DMS114 treated with DMSO at 0.1 percent for 48 hours (cell line): ENCODE measurements around the gene RGMB.

ENCODE experiments used
- DNase-seq: peaks from one replicate; lab custom pipeline; 2025; ENCODE audit not compliant: unreplicated experiment; lab: John Stamatoyannopoulos, UW

RGMB gene

GRCh38 chr5:98816582-98817222, 43.2 kb downstream of the RGMB start:
- DNase-seq: no peak

- DNase-seq: no peak
Observed at GRCh38 chr5:98825582-98826375, 52.3 kb downstream of the RGMB start.

GRCh38 chr5:98827161-98827560, 53.7 kb downstream of the RGMB start:
- DNase-seq: peak; percentile 23

- no peak for DNase-seq
Observed at GRCh38 chr5:98827588-98828284, 54.3 kb downstream of the RGMB start.

- no peak for DNase-seq
Observed at GRCh38 chr5:98836175-98836574, 62.7 kb downstream of the RGMB start.

GRCh38 chr5:98839469-98840383, 66.3 kb downstream of the RGMB start:
- peak; percentile 79 for DNase-seq

GRCh38 chr5:98840946-98841345, 67.5 kb downstream of the RGMB start:
- no peak for DNase-seq

GRCh38 chr5:98843481-98843880, 70.0 kb downstream of the RGMB start:
- DNase-seq: no peak

GRCh38 chr5:98844865-98845264, 71.4 kb downstream of the RGMB start:
- DNase-seq: no peak

GRCh38 chr5:98845878-98846277, 72.4 kb downstream of the RGMB start:
- DNase-seq: no peak
